Activated CD8-positive, alpha-beta memory T cell treated with anti-CD3 and anti-CD28 coated beads, Interleukin-2, amount 50 U/mL, for 24 hours (primary cell): ENCODE measurements around the gene SEL1L.
"Not testable (repeated sequence)": the region's sequence is repeated elsewhere in the genome, so short reads cannot be mapped to it uniquely, and the experiment has no call there.

ENCODE experiments used
- DNase-seq: peaks from one replicate; pipeline ENCODE4 v3.0.0-alpha.2; 2020; ENCODE audit errors: extremely low read depth

Gene SEL1L

GRCh38 chr14:81447021-81447764, 86.5 kb downstream of the SEL1L start:
- DNase-seq = no peak

GRCh38 chr14:81446279-81447007, 87.2 kb downstream of the SEL1L start:
- DNase-seq = no peak

- no peak for DNase-seq
Measured at GRCh38 chr14:81441626-81442134, 92.0 kb downstream of the SEL1L start.

- DNase-seq = no peak
Measured at GRCh38 chr14:81440041-81440440, 93.6 kb downstream of the SEL1L start.

DNA sequence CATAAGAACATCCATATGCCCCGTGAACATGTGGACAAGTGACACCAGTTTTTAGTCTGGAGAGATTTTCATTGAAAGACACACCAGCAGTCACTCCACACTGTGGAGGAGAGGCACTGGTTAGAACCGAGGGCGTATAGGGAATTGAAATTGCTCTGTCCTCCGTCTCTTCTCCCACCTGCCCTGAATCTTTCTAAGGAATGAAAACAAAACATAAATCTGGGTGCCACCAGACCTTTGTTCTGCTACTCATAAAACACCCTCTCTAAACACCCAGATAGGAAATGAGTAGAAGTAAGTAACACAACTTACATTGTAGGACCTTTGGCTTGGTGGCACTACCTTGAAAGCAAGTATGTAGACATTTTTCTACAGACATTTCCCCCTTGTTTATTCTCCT, 96.4 kb downstream of the SEL1L start:
- no peak for DNase-seq

GRCh38 chr14:81436296-81437138, 97.1 kb downstream of the SEL1L start:
- no peak for DNase-seq

DNA sequence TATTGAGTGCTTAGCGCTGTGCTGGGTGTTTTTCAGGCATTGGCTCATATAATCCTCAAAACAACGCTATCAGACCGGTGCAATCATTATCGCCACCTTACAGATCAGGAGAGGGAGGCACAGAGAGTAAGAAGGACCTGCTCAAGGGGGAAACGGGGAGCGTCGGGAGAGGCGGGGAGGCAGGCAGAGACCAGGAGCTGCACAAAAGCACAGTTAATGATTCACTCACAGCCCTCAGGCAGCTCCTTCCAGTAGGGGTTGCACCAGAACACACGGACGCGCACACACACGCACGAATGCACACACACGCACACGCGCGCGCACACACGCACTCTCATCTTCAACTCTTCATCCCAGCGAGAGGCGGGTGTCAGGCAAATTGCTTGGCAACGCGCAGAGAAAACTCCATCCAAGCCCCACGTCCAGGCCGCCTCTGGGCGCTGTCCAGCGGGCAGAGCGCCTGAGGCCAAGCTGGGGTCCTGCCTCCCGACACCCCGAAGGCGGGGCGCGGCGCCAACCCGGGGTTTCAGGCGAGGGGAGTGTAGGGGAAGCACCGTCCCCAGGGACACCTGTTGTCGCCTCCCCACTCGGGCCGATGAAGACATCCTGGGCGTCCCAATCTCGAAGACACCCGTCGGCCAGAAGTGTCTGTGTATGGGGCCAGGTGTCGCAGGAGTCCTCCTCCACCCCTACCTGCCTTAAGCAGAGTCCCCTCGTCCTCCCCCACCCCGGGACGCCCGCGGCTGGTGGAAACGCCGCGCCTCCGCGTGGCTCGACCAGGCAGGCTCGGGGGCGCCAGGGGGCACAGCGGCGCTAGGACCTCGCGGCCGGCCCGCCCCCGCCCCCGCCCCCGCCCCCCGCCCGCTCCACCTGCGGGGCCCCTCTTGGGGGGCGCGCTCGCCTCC, 98.0 kb downstream of the SEL1L start:
- DNase-seq = no peak

- no peak for DNase-seq
Measured at GRCh38 chr14:81435048-81435390, 98.6 kb downstream of the SEL1L start.

DNA sequence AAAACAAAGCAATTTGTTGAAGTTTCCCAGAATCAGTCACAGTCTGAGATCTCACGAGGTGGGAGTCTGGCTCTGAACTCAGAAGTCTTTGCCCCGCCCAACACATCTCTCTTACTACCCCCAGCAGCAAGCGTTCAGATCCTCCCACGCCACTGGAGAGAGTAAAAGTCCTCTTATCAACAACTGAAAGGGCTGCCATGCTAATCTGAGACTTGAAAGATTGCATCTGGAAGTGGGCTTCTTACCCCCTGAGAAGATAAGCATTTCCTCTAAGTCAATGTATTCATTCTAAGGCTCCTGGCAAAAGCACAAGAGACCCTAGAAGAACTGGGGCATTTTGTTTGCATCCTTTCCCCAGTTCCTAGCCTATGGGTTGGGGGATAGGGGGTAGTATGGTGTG, 99.4 kb downstream of the SEL1L start:
- no peak for DNase-seq

GRCh38 chr14:81433378-81433777, 100.3 kb downstream of the SEL1L start:
- no peak for DNase-seq

GRCh38 chr14:81432219-81432661, 101.4 kb downstream of the SEL1L start:
- DNase-seq = no peak

DNA sequence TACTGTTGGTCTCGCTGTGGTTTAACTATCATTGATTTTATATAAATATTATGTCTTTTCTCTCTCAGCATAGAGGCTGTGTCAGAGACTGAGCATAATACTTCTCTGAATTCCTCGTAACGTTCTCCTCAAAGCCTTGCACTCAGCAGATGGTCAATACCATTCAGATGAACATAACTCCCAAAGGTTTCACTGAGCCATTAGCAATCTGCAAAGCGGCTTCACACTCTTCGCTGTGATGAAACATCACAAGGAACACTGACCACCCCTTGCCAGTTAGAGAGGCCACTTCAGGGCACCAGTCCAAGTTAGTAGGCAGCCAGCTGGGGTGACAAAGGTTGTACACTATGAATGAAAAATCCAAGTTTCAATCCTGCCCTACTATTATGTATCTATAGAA, 103.4 kb downstream of the SEL1L start:
- no peak for DNase-seq

- DNase-seq = not testable (repeated sequence)
Measured at GRCh38 chr14:81429749-81430148, 103.9 kb downstream of the SEL1L start.

GRCh38 chr14:81429028-81429427, 104.6 kb downstream of the SEL1L start:
- no peak for DNase-seq

DNA sequence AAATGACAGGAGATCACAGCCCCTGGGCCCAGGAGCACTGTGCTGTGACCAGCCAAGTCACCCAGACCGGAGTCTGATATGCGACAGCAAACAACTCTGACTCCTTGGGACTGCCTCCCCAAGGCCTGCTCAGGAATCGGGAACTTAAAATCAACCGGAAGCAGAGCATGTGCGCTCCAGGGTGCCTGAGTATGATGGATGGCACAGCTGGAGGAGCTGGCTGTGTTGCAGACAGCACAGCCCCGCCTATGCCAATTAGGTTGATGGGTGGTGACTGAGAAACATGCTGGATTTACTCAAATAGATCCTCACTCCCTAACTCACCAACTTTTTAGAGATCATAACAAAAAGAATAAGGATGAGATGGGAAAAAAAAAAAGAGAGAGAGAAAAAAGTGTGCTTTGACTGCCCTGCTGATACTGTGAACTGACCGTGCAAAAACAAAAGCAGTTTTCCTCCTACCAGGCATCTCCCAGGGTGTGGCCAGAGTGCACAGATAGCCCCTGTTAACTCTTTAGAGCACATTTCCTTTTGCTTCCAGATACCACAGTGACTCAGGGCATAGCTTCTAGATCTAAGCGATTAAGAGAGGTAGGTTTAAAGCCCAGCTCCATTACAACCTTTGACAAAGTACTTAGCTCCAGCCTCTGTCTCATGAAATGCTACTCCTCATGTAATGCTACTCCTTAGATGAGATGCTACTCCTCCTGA, 106.2 kb downstream of the SEL1L start:
- no peak for DNase-seq

- DNase-seq = no peak
Measured at GRCh38 chr14:81423504-81423903, 110.1 kb downstream of the SEL1L start.
